Gastrocnemius medialis (tissue), 4 donors: ENCODE results near the gene CYP4F11. TPM values are rescaled to one million over a fixed set of nuclear protein-coding genes. Genes with fewer than 3 reads are reported as not detected.
"Not testable (repeated sequence)": the region's sequence is repeated elsewhere in the genome, so short reads cannot be mapped to it uniquely, and the experiment has no call there.

Source experiments
- ATAC-seq, 2 donors: fragments of 150-250 bp; one replicate each; pipeline ENCODE4 v1.9.1; 2016
- DNase-seq, 2 donors: peaks; one replicate each; pipeline ENCODE4 v3.0.0-alpha.2; 2019
- H3K27ac ChIP-seq, 4 donors: fragments of 200-600 bp; sonication (generic); 1 replicate in 1 of 4; 2 replicates in 3 of 4; pipeline ENCODE4 v1.5.1; 2016 to 2018; ENCODE audit warnings: mild to moderate bottlenecking in 2 of 4, moderate library complexity in 1 of 4
- H3K27me3 ChIP-seq, 3 donors: fragments of 200-600 bp; sonication (generic) in 2 of 3; 1 replicate in 1 of 3; 2 replicates in 2 of 3; pipeline versions ENCODE4 v1.5.1 to v1.6.0; 2016 to 2019; ENCODE audit warnings: mild to moderate bottlenecking in 1 of 3, moderate library complexity in 1 of 3
- H3K36me3 ChIP-seq, 2 donors: fragments of 200-600 bp; sonication (generic) in 1 of 2; one replicate each; pipeline ENCODE4 v1.5.1; 2017 to 2018
- H3K4me1 ChIP-seq, 2 donors: fragments of 200-600 bp; sonication (generic) in 1 of 2; one replicate each; pipeline ENCODE4 v1.5.1; 2016 to 2017; ENCODE audit warnings: mild to moderate bottlenecking in 2 of 2
- H3K4me3 ChIP-seq, 4 donors: fragments of 200-600 bp; sonication (generic) in 3 of 4; 1 replicate in 1 of 4; 2 replicates in 3 of 4; pipeline ENCODE4 v1.5.1; 2016 to 2019; ENCODE audit warnings: mild to moderate bottlenecking in 2 of 4
- H3K9me3 ChIP-seq, 3 donors: fragments of 200-600 bp; sonication (generic) in 2 of 3; 1 replicate in 1 of 3; 2 replicates in 2 of 3; pipeline ENCODE4 v1.5.1; 2016 to 2019
- POLR2A ChIP-seq, 2 donors: fragments of 450-650 bp; IDR thresholded peaks; one replicate each; pipeline ENCODE4 v1.6.1; 2017; ENCODE audit warnings: antibody characterized with exemption in 2 of 2, mild to moderate bottlenecking in 2 of 2, moderate library complexity in 2 of 2
- in situ Hi-C, 4 donors: fragments of 200-750 bp; cut with MboI; loops; one replicate each; pipeline versions ENCODE4 v1.15.0 to v1.8.0; 2017; ENCODE audit warnings: low sequenced_read_pairs in 4 of 4
- intact Hi-C: fragments of 100-400 bp; cut with DNase I; formaldehyde crosslinking; loops from one replicate; pipeline ENCODE4 v1.15.1; 2023; ENCODE audit warnings: low total_unique reads
- total RNA-seq, 4 donors: library from RNA; depleted of rRNA; stranded (reverse); fragments of >200 nt; gene quantifications; one replicate each; pipeline versions ENCODE4 v1.1.0 to v1.2.3, GENCODE V29; 2016
- TF ChIP-seq, protein P1 (sequence below), 5 experiments: fragments of 450-650 bp in 3 of 5; fragments of 200-600 bp in 2 of 5; sonication (generic) in 2 of 5; IDR thresholded peaks in 4 of 5; conservative IDR thresholded peaks in 1 of 5; 1 replicate in 4 of 5; 2 replicates in 1 of 5; pipeline ENCODE4 v1.5.1; 2016 to 2019; ENCODE audit warnings: antibody characterized with exemption in 5 of 5, mild to moderate bottlenecking in 3 of 5, moderate library complexity in 3 of 5

The CYP4F11 gene
- total RNA-seq, 4 donors from 2014 or later: 0.10 to 0.86 (median 0.32) TPM

DNA sequence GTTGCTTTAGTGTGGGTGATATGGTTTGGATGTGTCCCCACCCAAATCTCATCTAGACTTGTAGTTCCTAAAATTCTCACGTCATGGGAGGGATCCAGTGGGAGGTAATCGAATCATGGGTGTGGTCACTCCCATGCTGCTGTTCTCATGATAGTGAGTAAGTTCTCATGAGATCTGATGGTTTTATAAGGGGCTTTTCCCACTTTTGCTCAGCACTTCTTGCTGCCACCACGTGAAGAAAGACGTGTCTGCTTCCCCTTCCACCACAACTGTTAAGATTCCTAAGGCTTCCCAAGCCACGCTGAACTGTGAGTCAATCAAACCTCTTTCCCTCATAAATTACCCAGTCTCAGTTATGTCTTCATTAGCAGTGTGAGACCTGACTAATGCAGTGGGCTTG, 40.5 kb upstream of the CYP4F11 start:
- ATAC-seq: no peak
- H3K9me3 ChIP-seq: no peaks in the 10 kb centered on the region
- no peaks in the 10 kb centered on the region for H3K4me1 ChIP-seq
- intact Hi-C loops (no loop called here), in situ Hi-C loops (no loop called here)
- TF ChIP-seq, protein P1, sequence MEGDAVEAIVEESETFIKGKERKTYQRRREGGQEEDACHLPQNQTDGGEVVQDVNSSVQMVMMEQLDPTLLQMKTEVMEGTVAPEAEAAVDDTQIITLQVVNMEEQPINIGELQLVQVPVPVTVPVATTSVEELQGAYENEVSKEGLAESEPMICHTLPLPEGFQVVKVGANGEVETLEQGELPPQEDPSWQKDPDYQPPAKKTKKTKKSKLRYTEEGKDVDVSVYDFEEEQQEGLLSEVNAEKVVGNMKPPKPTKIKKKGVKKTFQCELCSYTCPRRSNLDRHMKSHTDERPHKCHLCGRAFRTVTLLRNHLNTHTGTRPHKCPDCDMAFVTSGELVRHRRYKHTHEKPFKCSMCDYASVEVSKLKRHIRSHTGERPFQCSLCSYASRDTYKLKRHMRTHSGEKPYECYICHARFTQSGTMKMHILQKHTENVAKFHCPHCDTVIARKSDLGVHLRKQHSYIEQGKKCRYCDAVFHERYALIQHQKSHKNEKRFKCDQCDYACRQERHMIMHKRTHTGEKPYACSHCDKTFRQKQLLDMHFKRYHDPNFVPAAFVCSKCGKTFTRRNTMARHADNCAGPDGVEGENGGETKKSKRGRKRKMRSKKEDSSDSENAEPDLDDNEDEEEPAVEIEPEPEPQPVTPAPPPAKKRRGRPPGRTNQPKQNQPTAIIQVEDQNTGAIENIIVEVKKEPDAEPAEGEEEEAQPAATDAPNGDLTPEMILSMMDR (IDR thresholded peaks at IDR 0.05 in 4 of 5, conservative IDR thresholded peaks at IDR 0.05 in 1 of 5): no peak
- no peak for TF ChIP-seq POLR2A (IDR thresholded peaks at IDR 0.05)
- peaks cover 0 to 5% (median 0%) of the 10 kb centered on the region in 3 donors for H3K27me3 ChIP-seq
- H3K27ac ChIP-seq: no peak overlapping the region
- no peak for DNase-seq
- H3K4me3 ChIP-seq: no peak overlapping the region
- no peaks in the 10 kb centered on the region for H3K36me3 ChIP-seq

DNA sequence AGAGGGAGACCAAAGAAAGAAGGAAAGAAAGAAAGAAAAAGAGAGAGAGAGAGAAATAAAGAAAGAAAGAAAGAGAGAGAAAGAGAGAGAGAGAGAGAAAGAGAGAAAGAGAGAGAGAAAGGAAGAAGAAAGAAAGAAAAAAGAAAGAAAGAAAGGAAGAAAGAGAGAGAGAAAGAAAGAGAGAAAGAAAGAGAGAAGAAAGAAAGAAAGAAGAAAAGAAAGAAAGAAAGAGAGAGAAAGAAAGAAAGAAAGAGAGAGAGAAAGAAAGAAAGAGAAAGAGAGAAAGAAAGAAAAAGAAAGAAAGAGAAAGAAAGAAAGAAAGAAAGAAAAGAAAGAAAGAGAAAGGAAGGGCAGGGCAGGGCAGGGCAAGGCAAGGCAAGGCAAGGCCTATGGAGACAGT, 37.7 kb upstream of the CYP4F11 start:
- in situ Hi-C loops, H3K27ac ChIP-seq, DNase-seq, H3K36me3 ChIP-seq, intact Hi-C loops, ATAC-seq, H3K4me1 ChIP-seq, H3K4me3 ChIP-seq, H3K27me3 ChIP-seq, H3K9me3 ChIP-seq: not testable (repeated sequence)

DNA sequence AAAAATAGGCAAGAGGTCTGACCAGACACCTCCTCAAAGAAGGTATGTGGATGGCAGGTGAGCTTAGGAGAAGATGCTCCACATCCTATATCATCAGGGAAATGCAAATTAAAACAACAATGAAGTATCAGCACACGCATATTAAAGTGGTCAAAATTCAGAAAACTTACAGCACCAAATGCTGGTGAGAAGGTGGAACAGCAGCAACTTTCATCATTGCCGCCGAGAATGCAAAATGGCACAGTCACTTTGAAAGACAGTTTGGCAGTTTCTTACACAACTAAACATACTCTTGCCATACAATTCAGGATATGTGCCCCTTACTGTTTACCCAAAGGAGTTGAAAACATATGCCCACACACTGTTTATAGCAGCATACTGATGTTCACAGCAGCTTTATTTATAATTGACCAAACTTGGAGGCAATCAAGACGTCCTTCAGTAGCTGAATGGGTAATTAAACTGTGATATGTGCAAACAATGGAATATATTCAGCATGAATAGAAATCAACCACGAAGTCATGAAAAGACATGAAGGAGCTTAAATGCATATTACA, 37.0 kb upstream of the CYP4F11 start:
- Histone ChIP-seq H3K27ac (no peak overlapping the region), H3K9me3 (no peaks in the 10 kb centered on the region), H3K27me3 (no peaks in the 10 kb centered on the region), H3K4me1 (no peaks in the 10 kb centered on the region), H3K4me3 (no peak overlapping the region), H3K36me3 (no peaks in the 10 kb centered on the region)
- TF ChIP-seq, protein P1 (IDR thresholded peaks at IDR 0.05 in 4 of 5, conservative IDR thresholded peaks at IDR 0.05 in 1 of 5): no peak
- no peak for TF ChIP-seq POLR2A (IDR thresholded peaks at IDR 0.05)
- no peak for ATAC-seq
- no peak for DNase-seq
- intact Hi-C loops (no loop called here), in situ Hi-C loops (no loop called here)

DNA sequence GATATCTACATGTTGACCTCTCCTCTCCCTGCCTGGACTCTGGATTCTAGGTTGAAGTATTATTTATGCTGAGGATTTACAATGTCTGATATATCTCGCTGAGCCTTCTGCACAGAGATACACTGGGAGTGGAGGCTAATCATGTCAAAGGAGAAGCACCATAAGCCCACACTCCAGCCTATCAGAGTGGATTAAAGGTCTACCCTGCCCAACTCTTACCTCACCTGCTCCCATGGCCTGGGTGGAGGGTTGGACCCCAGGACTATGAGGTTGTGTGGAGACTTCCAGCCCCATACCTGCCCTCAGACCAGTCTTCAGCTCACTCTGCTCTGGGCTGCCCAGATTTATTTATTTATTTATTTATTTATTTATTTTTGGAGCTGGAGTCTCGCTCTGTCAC, 29.9 kb upstream of the CYP4F11 start:
- ATAC-seq (no peak), DNase-seq (no peak)
- Histone ChIP-seq H3K36me3 (no peaks in the 10 kb centered on the region), H3K4me3 (no peak overlapping the region), H3K27ac (no peak overlapping the region), H3K27me3 (no peaks in the 10 kb centered on the region), H3K4me1 (no peaks in the 10 kb centered on the region), H3K9me3 (no peaks in the 10 kb centered on the region)
- no peak for TF ChIP-seq POLR2A (IDR thresholded peaks at IDR 0.05)
- TF ChIP-seq, protein P1 (IDR thresholded peaks at IDR 0.05 in 4 of 5, conservative IDR thresholded peaks at IDR 0.05 in 1 of 5): no peak
- in situ Hi-C loops: no loop called here
- intact Hi-C loops: no loop called here

DNA sequence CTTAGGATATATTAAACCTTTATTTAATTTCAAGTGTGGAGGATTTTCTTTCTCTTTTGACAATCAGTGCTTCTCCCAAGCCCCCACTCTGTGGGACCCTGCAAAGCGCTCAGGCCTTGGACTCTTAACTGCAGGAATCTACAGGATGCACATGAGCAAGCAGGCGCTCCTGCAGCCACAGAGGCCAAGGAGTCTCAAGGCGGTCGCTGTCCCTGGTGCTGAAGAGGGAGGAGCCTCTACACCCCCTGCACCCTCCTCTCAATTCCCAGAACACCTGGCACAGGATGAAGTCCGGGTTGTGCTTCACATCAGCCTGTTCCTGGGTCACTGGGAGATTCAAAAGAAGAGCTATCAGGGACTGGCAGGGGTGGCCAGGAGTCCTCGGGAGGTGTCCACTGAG, 28.0 kb upstream of the CYP4F11 start:
- TF ChIP-seq, protein P1 (IDR thresholded peaks at IDR 0.05 in 4 of 5, conservative IDR thresholded peaks at IDR 0.05 in 1 of 5): no peak
- no peak for TF ChIP-seq POLR2A (IDR thresholded peaks at IDR 0.05)
- Histone ChIP-seq H3K4me3 (no peak overlapping the region), H3K4me1 (no peaks in the 10 kb centered on the region), H3K36me3 (no peaks in the 10 kb centered on the region), H3K9me3 (no peaks in the 10 kb centered on the region), H3K27me3 (no peaks in the 10 kb centered on the region), H3K27ac (no peak overlapping the region)
- intact Hi-C loops (no loop called here), in situ Hi-C loops (no loop called here)
- no peak for DNase-seq
- no peak for ATAC-seq
